Hindlimb muscle (tissue), 1 donor: Measurements from ENCODE around the gene AKAP11. TPM values are rescaled to one million over a fixed set of nuclear protein-coding genes. Genes with fewer than 3 reads are reported as not detected.

Experiments used
- DNase-seq: peaks from one replicate; pipeline ENCODE4 v3.0.0-alpha.2; 2013
- polyA plus RNA-seq: library from polyadenylated mRNA; unstranded; fragments of 120-200 nt; gene quantifications from one replicate; pipeline ENCODE4 v1.2.1, GENCODE V29; 2013; ENCODE audit not compliant: insufficient read length

AKAP11 gene
- polyA plus RNA-seq, 1 donor = 19.4 TPM

DNA sequence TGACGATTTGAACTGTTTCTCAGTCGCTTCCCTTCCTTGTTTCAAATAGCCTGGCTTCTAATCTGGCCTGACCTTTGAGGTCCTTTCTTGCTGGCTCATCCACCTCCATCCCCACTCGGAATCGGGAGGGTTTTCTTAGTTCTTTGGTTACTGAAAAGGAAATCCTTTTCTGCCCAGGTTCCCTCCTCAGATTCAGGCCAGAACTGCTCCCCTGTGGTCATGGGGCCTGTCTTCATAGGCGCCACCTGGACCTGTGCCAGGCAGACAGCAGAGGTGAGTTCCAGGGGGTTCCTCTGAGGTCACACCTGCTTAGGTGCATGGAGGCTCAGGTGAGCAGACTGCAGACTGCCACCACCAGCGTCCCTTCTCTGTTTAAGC, 62.4 kb downstream of the AKAP11 start:
- DNase-seq = no peak

DNA sequence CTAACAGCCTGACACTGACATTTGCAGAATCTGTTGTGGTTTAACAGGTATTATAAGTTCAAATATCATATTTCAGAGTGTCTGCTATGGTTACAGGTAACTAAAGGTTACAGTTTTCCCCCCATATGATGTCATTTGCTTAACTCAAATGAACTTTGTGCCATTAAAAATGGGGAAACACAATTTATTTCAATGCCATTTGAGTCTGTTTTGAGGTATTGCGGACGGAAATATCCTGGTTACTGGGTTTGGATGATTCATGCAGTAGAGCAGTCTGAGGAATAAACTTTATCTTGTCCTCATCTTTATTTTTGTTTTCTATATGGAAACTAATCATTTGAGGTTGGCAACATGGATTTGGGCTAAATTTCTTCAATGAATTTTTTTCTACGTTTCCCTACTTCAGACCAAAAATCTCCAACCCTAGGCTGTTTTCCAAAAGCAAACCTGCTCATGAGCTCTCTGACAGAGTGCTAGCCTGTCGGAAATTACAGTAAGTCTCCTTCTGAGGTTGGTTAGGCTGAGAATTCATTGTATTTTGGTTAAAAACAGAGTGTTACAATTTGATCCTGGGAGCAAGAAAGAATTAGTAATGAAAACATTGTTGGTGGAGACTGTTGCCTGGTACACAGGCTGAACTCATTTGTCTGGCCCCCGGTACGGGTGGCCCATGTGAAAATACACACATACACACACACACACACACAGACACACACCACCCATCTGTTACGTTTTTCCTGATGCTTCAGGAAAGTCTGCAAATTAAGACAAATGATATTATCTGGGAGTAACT, 66.1 kb downstream of the AKAP11 start:
- DNase-seq = no peak

DNA sequence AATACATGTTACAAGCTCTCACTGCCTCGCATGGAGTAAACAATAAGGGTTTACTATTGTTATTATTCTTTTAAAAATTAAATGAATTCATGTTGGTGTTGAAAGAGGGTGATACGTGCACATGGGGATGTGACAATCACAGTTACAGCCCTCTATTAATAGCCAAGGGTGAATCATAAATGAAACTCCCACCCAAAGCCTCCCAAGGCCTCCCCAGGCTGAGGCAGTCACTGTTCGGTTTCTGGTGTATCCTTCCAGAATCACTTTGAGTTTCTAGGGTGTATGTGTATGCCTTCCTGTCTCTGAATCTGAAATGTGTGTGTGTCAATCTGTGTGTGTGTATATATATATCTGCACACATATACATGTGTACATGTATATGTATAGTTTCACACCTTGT, 73.4 kb downstream of the AKAP11 start:
- DNase-seq = no peak

DNA sequence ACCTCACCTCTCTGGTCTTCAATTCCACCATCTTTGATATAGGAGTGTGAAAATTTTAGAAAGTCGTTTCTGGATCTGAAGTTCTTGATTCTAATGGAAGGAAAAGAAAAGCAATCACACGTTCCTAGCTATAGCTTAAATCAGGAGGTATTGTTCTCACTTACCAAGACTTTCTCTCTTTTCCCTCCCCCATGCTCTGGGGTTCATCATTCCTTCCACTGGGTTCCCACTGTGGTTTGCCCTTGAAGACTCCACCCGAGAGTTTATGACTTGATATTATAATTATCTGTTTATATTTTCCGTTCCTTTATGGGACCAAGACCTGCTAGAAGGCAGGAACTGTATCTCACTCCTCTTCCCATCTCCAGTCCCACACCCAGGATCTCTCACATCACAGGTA, 76.6 kb downstream of the AKAP11 start:
- DNase-seq = no peak

DNA sequence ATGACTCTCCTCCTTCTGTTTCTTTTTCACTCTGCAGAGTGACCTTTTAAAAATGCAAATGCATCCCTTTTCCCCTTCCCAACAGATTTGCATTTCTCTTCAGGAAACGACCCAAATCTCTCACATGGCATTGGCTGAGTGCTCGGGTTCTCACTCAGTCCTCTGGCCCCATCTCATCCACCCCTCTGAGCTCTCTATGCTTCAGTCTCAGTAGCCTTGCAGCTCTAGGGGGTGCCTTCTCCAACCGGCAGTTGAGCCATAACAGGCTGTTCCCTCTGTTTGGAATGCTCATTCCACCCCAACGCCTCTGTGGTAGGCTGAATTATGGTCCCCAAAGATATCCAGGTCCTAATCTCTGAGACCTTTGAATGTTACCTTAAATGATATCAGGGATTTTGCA, 78.2 kb downstream of the AKAP11 start:
- DNase-seq = no peak

DNA sequence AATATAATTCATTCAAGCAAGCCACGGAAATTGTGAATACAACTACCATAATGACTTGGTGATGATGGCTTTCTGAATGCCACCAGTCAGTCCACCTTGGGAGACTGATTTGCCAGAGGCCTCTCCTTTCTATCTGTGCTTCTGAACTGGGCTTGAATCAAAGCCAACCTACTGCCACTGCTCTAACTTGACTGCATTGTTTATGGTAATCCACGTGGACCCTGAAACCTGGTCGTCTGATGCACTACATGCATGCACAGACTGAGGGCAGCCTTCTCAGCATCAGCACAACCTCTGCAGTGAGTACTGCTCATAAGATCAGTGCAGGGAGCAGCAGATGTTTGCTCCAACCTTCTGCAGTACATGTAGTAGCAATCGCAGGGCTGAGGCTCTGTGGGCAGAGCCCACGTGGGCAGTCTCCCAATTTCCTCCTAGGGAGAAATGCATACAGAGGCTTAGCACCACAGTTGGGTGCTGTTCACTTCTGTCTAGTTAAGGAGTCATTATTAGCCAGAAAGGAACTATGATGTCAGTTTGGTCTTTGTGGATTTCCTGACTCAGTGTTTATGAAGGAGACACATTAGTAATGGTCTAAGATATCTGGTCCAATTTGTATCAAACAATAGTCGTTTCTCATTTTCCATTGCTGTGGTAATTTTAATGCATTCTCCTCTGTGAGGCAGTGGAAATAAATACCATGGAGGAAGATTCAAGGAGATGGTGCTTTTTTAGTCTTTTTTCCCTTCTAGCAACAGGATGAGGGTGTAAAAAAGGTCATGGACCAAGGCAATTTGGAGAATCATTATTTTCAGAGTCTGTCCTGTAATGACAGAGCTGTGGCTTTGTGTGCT, 82.5 kb downstream of the AKAP11 start:
- no peak for DNase-seq

DNA sequence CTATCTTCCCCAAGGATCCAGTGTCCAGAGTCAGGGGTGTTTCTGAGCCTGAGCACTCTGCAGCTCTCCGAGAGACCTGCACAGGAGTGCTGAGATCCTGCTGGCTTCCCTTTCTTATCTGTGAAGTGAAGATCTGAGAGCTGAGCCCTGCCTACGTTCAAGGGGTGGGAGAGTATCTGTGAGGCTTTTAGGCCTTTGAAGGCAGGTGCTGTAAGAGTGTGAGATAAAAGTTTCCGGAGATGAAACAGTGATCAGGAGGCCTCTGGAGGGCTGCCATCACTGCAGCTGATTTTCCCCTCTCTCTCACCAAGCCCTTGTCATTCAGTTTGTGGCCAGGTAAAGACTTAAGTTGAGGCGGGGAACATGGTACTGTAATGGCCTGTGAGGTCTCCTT, 83.1 kb downstream of the AKAP11 start:
- DNase-seq = no peak

DNA sequence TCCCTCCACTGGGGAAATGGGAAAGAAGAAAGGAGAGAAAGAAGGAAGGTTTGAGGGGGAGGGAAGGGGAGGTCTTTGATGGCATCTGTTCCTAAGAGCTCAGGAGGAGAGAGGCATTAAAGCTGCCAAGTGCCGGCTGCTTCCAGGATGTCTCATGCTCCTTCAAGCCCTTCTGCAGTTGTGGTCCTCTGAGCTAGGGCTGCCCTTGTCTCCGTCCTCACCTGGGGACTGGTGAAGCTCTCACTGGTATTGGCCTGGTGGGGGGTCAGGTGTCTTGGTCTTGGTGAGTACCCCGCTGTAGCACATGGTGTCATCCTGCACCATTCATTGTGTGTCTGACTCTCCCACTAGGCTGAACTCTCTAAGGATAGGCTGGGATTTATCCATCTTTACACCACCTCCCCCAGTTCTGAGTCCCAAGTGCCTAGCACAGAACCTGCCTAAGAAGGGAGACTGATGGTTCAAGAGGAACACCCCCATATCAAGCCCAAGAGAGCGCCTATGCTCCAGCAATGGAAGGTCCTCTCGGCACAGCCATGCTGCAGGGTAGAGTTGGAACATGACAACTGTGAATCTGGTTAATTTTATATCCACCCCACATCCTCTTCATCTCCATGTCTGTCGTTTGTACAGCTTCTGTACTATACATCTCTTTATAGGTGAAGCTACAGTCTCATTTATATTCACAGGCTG, 83.7 kb downstream of the AKAP11 start:
- no peak for DNase-seq

DNA sequence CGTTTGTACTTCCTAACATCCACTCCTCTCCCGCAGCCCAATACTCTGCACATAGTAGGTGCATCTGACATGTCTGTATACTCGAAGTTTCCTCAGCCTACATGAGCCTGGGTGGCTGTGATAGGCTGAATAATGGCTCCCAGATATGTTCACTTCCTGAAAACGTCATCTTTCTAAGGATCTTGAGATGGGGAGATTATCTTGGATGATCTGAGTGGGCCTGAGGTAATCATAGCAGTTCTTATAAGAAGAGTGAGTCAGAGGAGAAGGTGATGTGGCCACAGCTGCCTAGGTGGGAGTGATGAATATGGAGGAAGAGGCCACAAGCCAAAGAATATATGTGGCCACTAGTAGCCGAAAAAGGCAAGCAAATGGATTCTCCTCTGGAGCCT, 84.2 kb downstream of the AKAP11 start:
- DNase-seq = no peak

DNA sequence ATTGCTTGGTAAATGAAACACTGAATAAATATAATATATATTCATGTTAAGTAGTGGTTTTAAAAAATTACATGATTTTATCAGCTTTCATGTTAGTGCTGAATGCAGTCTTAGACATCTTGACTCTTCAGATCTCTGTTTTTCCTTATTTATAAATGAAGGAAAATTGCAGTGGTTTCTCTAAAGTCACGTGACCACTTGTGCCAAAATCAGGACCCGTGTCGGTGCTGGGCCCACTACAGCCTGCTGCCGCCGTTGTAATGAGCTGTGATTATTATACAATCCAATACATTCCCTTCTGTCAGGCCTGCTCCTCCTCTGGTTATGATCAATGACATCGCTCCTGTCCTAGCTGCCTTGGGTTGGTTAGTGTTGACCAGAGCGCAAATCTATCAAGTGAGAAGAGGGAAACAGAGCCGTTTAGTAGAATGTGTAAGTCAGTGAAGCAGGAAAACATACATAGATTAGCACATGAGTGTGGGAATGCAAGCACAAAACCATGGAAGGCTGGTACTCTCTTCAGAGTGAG, 88.2 kb downstream of the AKAP11 start:
- no peak for DNase-seq

DNA sequence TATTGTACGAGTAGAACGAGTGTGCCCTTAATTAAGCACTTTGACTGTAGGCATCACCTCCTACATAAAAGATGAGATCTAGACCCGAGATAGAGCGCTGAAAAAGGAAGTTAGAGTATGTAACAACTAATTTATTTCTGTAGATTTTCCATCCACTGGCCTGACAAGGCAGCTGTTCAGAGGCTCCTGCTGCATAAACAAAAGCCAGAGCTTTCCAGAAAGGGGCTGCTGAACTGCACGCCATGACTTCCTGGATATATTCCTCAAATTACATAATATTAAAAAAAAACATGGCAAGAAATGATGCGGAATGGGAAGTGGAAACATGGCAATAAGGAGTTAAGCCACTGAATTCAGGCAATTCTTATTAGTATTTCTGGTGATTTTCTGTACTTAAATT, 89.7 kb downstream of the AKAP11 start:
- DNase-seq = no peak

DNA sequence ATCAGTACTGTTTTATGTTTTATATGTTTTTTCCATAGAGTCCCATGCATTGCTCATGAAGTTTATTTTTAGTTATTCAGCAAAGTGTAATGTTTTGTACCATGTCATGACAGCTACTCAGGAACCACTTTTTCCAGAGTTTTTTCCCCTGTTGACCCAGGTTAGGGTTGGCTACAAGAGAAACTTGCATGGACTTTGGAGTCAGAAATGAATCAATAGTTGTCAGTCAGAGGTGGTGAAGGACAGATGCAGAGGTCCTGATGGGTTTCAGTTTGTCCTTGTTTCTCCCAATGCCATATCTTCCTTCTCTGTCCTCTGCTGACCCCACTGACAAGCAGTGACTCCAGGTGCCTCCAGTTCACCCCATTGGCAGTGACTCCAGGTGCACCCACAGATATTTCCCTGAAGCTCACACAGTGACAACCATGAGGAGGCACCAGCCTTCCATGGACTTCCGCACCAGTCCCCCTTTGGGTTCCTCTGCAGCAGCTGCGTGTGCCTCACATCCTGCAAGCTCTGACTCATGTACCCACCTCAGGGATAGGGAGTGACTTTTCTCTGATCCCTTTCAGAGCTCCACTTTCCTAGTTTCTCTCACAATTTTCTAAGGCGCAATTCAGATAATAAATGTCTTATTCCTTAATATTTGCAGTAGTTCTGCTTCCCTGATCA, 92.1 kb downstream of the AKAP11 start:
- DNase-seq = no peak

DNA sequence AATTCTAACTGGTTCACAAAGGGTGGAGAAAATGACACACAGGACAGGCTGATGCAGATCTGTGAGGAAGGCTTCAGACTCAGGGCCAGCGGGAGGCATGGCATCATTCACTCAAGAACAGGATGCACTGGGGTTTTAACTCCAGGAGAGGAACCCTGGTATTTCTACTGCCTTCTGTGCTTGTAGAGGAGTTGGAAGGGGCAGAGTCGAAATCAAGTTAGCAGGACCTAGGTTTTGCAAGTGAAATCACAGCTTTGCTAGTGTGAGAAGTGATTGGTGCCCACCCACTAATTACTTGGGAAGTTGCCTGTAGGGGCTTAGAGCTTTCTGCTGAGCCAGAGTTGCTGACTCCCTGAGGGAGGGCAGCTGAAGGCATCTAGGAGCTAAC, 92.7 kb downstream of the AKAP11 start:
- no peak for DNase-seq

DNA sequence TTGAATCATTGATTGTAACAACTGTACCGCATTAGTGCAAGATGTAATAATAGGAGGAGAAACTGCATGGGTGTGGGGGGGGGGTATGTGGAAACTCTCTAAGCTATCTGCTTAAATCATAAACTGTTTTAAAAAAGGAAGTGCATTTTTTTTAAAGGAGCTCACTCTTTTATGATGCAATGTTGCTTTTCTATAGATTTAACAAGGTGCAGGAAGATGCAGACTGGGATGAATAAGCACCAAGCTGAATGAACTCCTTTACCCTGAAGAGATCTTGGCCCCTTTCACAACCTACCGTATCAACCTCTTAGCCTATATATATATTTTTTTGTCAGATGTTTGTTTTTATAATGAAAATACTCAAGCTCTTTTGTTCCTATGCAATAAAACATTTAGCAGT, 95.9 kb downstream of the AKAP11 start:
- DNase-seq = no peak

DNA sequence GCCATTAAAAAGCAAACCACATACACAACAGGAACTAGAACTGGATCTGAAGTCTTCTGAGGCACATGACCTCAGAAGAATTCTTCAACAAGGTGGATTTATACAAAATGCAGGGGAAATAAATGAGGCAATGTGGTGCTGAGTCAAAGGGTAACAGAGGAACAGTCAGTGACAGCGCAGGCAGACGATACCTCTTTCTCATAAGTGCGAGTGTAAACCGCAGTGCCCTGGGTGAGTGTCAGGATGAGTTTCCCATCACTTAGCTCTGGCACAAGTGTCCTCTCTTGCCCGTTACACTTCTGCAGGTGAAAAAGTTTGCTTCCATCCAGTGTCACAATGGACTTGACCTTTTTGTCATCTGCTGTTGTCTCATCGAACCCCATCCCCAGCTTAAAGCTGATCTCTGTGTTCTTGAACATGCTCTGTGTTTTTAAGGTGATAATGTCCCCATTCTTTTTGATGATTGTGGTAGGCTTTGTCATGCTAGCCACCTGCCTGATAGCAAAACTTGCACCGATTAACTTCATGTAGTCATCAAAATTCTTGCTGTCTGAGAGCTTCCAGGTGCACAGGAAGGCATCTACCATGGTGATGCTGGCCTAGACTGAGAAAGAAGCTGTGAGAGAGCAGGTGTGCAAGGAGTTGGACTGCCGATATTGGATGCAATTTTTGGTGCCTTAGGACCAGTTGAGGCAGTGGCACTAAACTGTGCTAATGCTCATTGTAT, 97.3 kb downstream of the AKAP11 start:
- no peak for DNase-seq

DNA sequence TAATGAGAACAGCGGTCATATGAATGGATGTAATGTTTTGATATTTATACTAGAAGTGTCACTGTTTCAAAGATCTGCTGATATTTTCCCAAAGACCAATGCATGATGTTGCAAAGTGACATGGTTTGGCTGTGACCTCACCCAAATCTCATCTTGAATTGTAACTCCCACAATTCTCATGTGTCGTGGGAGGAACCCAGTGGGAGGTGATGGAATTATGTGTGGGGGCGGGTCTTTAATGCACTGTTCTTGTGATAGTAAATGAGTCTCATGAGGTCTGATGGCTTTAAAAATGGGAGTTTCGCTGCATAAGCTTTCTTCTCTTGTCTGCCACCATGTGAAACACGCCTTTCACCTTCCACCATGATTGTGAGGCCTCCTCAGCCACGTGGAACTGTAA, 98.3 kb downstream of the AKAP11 start:
- no peak for DNase-seq

Other genes starting within 250 kb of the AKAP11 start
- 3.4 TPM for gene DGKH, start 223.5 kb upstream of the AKAP11 start, polyA plus RNA-seq